K562 (cell line): ENCODE measurements around the gene CACNA1I. TPM values are rescaled to one million over a fixed set of nuclear protein-coding genes. Genes with fewer than 3 reads are reported as not detected.

Experiments used
- CBX2 ChIP-seq: fragments of 200-600 bp; sonication (generic); IDR thresholded peaks from one replicate; pipeline ENCODE4 v1.6.1; 2012; ENCODE audit warnings: mild to moderate bottlenecking, low read length, inconsistent platforms; ENCODE audit not compliant: insufficient read depth, poor library complexity, severe bottlenecking
- CHCHD3 ChIP-seq: fragments of 250-450 bp; sonication (Bioruptor Pico); IDR thresholded peaks from 2 replicates; pipeline ENCODE4 v2.1.2; 2022; ENCODE audit warnings: mild to moderate bottlenecking
- CREM ChIP-seq: IDR thresholded peaks from 2 replicates; pipeline ENCODE4 v1.6.1; 2014; ENCODE audit warnings: antibody characterized with exemption, low read depth
- ETV6 ChIP-seq, 3 experiments: fragments of 150-350 bp in 1 of 3; sonication (generic) in 1 of 3; formaldehyde crosslinking in 1 of 3; IDR thresholded peaks; 2 replicates each; pipeline versions ENCODE4 v1.6.1 to v1.8.0; 2014 to 2022; ENCODE audit warnings: borderline replicate concordance in 2 of 3, low read depth in 2 of 3, antibody characterized with exemption in 1 of 3, low read length in 1 of 3, mild to moderate bottlenecking in 1 of 3, missing genetic modification reagents in 1 of 3
- GABPA ChIP-seq: fragments of 200-800 bp; sonication (Bioruptor generic); conservative IDR thresholded peaks from 2 replicates; pipeline ENCODE4 v1.6.1; 2016; ENCODE audit warnings: low read depth, missing genetic modification characterization, missing compliant biosample characterization
- HMGN3 ChIP-seq: IDR thresholded peaks from 2 replicates; pipeline ENCODE4 v1.6.1; 2011; ENCODE audit warnings: borderline replicate concordance, low read depth, mild to moderate bottlenecking, mixed read lengths, low read length; ENCODE audit not compliant: insufficient read length; ENCODE audit errors: extremely low read depth
- HSF4 ChIP-seq: fragments of 250-450 bp; sonication (Bioruptor Pico); IDR thresholded peaks from 2 replicates; pipeline ENCODE4 v2.1.2; 2022; ENCODE audit warnings: mild to moderate bottlenecking, moderate library complexity, borderline replicate concordance
- KDM4B ChIP-seq, 2 experiments: fragments of 450-650 bp in 1 of 2; sonication (generic) in 1 of 2; IDR thresholded peaks; 2 replicates each; pipeline ENCODE4 v1.6.1; 2016 to 2017; ENCODE audit warnings: borderline replicate concordance in 2 of 2, antibody characterized with exemption in 1 of 2, low read depth in 1 of 2, mild to moderate bottlenecking in 1 of 2
- MYNN ChIP-seq, 2 experiments: sonication (generic); formaldehyde crosslinking in 1 of 2; IDR thresholded peaks; 2 replicates each; pipeline versions ENCODE4 v1.5.0 to v1.6.1; 2016 to 2020; ENCODE audit warnings: antibody characterized with exemption in 1 of 2, missing genetic modification reagents in 1 of 2
- NFIX ChIP-seq: fragments of 250-450 bp; sonication (Bioruptor Pico); IDR thresholded peaks from 2 replicates; pipeline ENCODE4 v1.4.0; 2020; ENCODE audit warnings: low read depth, mild to moderate bottlenecking, moderate library complexity
- PCBP1 ChIP-seq: fragments of 200-400 bp; formaldehyde crosslinking; IDR thresholded peaks from 2 replicates; pipeline ENCODE4 v1.6.1; 2018; ENCODE audit warnings: mild to moderate bottlenecking, low read depth, low read length; ENCODE audit not compliant: poor library complexity, severe bottlenecking
- PYGO2 ChIP-seq: fragments of 450-650 bp; IDR thresholded peaks from 2 replicates; pipeline ENCODE4 v1.6.1; 2016; ENCODE audit warnings: mild to moderate bottlenecking, missing genetic modification characterization, moderate library complexity, missing compliant biosample characterization
- TEAD1 ChIP-seq, 2 experiments: fragments of 450-650 bp in 1 of 2; sonication (generic) in 1 of 2; formaldehyde crosslinking; IDR thresholded peaks; 2 replicates each; pipeline versions ENCODE4 v1.4.0 to v1.8.0; 2020 to 2022; ENCODE audit warnings: mild to moderate bottlenecking in 2 of 2, missing genetic modification reagents in 1 of 2
- TEAD4 ChIP-seq, 2 experiments: sonication (generic) in 1 of 2; formaldehyde crosslinking in 1 of 2; IDR thresholded peaks; 2 replicates each; pipeline versions ENCODE4 v1.6.1 to v1.8.0; 2012 to 2022; ENCODE audit warnings: borderline replicate concordance in 1 of 2, inconsistent platforms in 1 of 2, low read length in 1 of 2, mild to moderate bottlenecking in 1 of 2, missing genetic modification reagents in 1 of 2
- ZBTB7A ChIP-seq: IDR thresholded peaks from 2 replicates; pipeline ENCODE4 v1.6.1; 2011; ENCODE audit warnings: low read depth, mild to moderate bottlenecking, low read length, moderate library complexity, borderline replicate concordance; ENCODE audit not compliant: control insufficient read depth
- ZNF140 ChIP-seq: fragments of 250-450 bp; sonication (Bioruptor Pico); IDR thresholded peaks from 2 replicates; pipeline ENCODE4 v1.8.0; 2021; ENCODE audit warnings: moderate library complexity, mild to moderate bottlenecking, inconsistent platforms
- ZNF143 ChIP-seq: sonication (generic); formaldehyde crosslinking; IDR thresholded peaks from 2 replicates; pipeline ENCODE4 v1.9.0; 2022; ENCODE audit warnings: mild to moderate bottlenecking, missing genetic modification reagents
- ZNF197 ChIP-seq: fragments of 200-800 bp; sonication (Bioruptor generic); IDR thresholded peaks from 2 replicates; pipeline ENCODE4 v1.6.1; 2016; ENCODE audit warnings: low read depth, missing genetic modification characterization, missing compliant biosample characterization
- ZNF740 ChIP-seq, 3 experiments: fragments of 200-800 bp in 1 of 3; sonication (Bioruptor generic) in 1 of 3; sonication (generic) in 1 of 3; formaldehyde crosslinking in 1 of 3; IDR thresholded peaks; 2 replicates each; pipeline versions ENCODE4 v1.6.1 to v1.8.0; 2016 to 2022; ENCODE audit warnings: mild to moderate bottlenecking in 2 of 3, missing compliant biosample characterization in 2 of 3, missing genetic modification characterization in 2 of 3, missing genetic modification reagents in 1 of 3
- polyA plus RNA-seq, 8 experiments: library from polyadenylated mRNA; depleted of rRNA in 4 of 8; stranded (reverse) in 5 of 8; unstranded in 3 of 8; fragments of >200 nt; fragmentation: Nextera tagmentation in 2 of 8; fragmentation: Illumina TruSeq in 1 of 8; extraction: Ambion mirVana in 2 of 8; extraction: Trizol in 1 of 8; gene quantifications; 2 replicates each; pipeline versions ENCODE4 v1.2.1 to v1.2.3, GENCODE V29; 2011 to 2014; ENCODE audit warnings: inconsistent platforms in 1 of 8, missing spikeins in 1 of 8
- total RNA-seq, 7 experiments: library from RNA; depleted of rRNA in 6 of 7; stranded (reverse); fragments of >200 nt in 6 of 7; fragmentation: Illumina TruSeq in 2 of 7; extraction: Trizol in 2 of 7; gene quantifications; 2 replicates each; pipeline versions ENCODE4 v1.2.1 to v1.2.3, GENCODE V29; 2011 to 2021; ENCODE audit warnings: low replicate concordance in 1 of 7
- TF ChIP-seq, protein P1 (sequence below): fragments of 150-350 bp; conservative IDR thresholded peaks from 2 replicates; pipeline ENCODE4 v1.6.1; 2014; ENCODE audit warnings: low read length

Gene CACNA1I
- total and polyA plus RNA-seq, 9 of the 15 experiments (the other 6 are each of a cell fraction or from before 2014, with no cell fraction given): 0.01 to 0.79 (median 0.32) TPM; not detected in 1

GRCh38 chr22:39528681-39529486 lies 41.7 kb upstream of the CACNA1I start (continued):
- TF ChIP-seq ETV6 (IDR thresholded peaks at IDR 0.05; ENCODE audit: borderline replicate concordance in 1 of 2, low read depth in 2 of 2, low read length in 1 of 2) (peak in 1 of 2 experiments; percentile 27; a peak in 1 of 4 replicates), ETV6 (CRISPR knock-in tag; IDR thresholded peaks at IDR 0.05; ENCODE audit: borderline replicate concordance) (no peak), PYGO2 (tag) (no peak), ZNF197 (CRISPR knock-in tag) (no peak), ZBTB7A (peak; percentile 50; the same call in 1 of the 2 replicates), GABPA (tag) (peak; percentile 48; the same call in 1 of the 2 replicates), CBX2 (no peak), ZNF140 (CRISPR knock-in tag) (no peak), HSF4 (CRISPR knock-in tag) (no peak), ZNF740 (CRISPR knock-in tag; IDR thresholded peaks at IDR 0.05) (0 out of 2 replicates have a peak, but pooled peaks have one; percentile 17), ZNF740 (tag; IDR thresholded peaks at IDR 0.05) (no peak), MYNN (IDR thresholded peaks at IDR 0.05) (peak; percentile 77; the same call in 1 of the 2 replicates), MYNN (CRISPR knock-in tag; IDR thresholded peaks at IDR 0.05) (no peak), HMGN3 (peak; percentile 47), TEAD4 (IDR thresholded peaks at IDR 0.05; ENCODE audit: low read length) (peak; percentile 57; the same call in 1 of the 2 replicates), TEAD4 (CRISPR knock-in tag; IDR thresholded peaks at IDR 0.05; ENCODE audit: borderline replicate concordance) (no peak), CHCHD3 (no peak), PCBP1 (peak; percentile 48), ZNF143 (CRISPR knock-in tag) (no peak), TEAD1 (CRISPR knock-in tag; IDR thresholded peaks at IDR 0.05) (peak in 1 of 2 experiments; percentile 65; a peak in 1 of 4 replicates), NFIX (no peak), KDM4B (IDR thresholded peaks at IDR 0.05; ENCODE audit: borderline replicate concordance in 2 of 2, low read depth in 1 of 2) (peak in 1 of 2 experiments; percentile 62; a peak in 1 of 4 replicates), CREM (peak; percentile 75)
- TF ChIP-seq, protein P1, sequence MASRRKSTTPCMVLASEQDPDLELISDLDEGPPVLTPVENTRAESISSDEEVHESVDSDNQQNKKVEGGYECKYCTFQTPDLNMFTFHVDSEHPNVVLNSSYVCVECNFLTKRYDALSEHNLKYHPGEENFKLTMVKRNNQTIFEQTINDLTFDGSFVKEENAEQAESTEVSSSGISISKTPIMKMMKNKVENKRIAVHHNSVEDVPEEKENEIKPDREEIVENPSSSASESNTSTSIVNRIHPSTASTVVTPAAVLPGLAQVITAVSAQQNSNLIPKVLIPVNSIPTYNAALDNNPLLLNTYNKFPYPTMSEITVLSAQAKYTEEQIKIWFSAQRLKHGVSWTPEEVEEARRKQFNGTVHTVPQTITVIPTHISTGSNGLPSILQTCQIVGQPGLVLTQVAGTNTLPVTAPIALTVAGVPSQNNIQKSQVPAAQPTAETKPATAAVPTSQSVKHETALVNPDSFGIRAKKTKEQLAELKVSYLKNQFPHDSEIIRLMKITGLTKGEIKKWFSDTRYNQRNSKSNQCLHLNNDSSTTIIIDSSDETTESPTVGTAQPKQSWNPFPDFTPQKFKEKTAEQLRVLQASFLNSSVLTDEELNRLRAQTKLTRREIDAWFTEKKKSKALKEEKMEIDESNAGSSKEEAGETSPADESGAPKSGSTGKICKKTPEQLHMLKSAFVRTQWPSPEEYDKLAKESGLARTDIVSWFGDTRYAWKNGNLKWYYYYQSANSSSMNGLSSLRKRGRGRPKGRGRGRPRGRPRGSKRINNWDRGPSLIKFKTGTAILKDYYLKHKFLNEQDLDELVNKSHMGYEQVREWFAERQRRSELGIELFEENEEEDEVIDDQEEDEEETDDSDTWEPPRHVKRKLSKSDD: 0 out of 2 replicates have a peak, but pooled peaks have one; percentile 50
